ENCODE results near the gene ETS1.

Gene ETS1

DNA sequence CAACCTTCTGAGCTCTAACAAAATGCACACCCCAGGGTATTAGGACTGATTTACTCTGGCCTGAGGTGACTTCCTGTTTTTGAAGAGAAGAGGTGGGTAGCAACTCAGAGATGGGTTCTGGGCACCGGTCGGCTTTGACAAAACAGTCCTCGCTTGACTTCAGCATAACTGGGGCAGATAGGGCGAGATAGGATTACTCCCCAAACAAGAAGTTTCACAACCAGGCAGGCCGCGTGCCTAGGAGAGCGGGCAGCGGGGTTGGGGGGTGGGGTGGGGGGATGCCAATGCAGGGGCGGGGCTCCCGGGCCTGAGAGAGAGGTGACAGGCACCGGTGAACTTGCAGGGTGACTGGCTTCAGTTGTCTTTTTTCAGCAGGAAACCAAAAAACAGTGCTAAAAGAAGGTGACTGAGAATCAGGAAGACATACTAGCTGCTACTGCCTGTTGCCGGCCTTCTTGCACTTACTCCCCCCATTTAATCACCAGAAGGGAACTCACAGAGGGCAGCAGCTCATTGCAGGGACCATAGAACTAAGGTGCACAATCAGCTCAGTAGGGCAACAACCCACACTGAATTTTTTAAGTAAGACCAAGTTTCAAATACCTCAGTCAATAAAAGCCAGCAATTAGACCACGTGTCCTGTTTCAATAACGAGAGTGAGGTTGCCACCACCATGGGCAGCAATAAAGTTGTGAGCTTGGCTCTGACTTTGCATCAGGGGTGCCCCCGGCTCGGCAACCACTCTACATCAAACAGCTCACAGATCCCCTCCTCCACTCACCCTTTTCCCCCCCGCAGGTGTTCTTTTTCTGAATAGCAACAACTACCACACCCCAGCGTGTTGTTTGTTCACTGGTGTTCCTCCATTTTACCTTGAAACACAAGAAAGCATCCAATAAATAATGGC, 37.2 kb upstream of the ETS1 start:
- Mint-ChIP-seq H3K27ac (no peak overlapping the region), H3K4me1 (ENCODE audit: low read depth) (peaks cover 25% of the 10 kb centered on the region), H3K9me3 (no peaks in the 10 kb centered on the region), H3K27me3 (peaks cover 13% of the 10 kb centered on the region), H3K4me3 (no peak overlapping the region), H3K36me3 (ENCODE audit: low read depth) (no peaks in the 10 kb centered on the region)
- intact Hi-C loops (cut with micrococcal nuclease) = loop anchor here (5.0 to 10.0 kb wide), 2 partner anchors 102 to 590 kb away; no protein-coding TSS in a partner anchor

DNA sequence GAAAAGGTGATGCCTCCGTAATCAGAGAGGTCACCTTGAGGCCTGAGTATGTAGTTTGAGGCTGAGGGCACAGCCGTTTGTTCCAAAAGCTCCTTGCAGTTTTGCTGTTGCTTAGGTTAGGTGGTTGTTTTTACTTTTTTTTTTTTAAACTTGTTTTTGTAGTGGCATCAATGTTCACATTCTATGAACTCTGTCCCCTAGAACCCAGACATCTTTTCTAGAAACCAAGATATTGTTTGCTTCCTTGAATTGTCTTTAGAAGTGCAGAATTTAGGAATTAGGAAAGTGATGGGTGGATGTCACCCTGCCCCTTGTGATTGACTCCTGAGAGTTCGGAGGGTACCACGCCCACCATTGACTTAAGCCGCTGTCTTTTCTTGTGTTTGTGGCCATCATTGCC, 35.7 kb upstream of the ETS1 start:
- no peaks in the 10 kb centered on the region for H3K9me3 Mint-ChIP-seq
- H3K4me3 Mint-ChIP-seq = no peak overlapping the region
- peaks cover 18% of the 10 kb centered on the region for H3K27me3 Mint-ChIP-seq
- intact Hi-C loops (cut with micrococcal nuclease) = loop anchor here (10.0 kb wide), 1 partner anchor 588 kb away; no protein-coding TSS in a partner anchor
- no peaks in the 10 kb centered on the region for H3K36me3 Mint-ChIP-seq (ENCODE audit: low read depth)
- peaks cover 25% of the 10 kb centered on the region for H3K4me1 Mint-ChIP-seq (ENCODE audit: low read depth)
- H3K27ac Mint-ChIP-seq = no peak overlapping the region

DNA sequence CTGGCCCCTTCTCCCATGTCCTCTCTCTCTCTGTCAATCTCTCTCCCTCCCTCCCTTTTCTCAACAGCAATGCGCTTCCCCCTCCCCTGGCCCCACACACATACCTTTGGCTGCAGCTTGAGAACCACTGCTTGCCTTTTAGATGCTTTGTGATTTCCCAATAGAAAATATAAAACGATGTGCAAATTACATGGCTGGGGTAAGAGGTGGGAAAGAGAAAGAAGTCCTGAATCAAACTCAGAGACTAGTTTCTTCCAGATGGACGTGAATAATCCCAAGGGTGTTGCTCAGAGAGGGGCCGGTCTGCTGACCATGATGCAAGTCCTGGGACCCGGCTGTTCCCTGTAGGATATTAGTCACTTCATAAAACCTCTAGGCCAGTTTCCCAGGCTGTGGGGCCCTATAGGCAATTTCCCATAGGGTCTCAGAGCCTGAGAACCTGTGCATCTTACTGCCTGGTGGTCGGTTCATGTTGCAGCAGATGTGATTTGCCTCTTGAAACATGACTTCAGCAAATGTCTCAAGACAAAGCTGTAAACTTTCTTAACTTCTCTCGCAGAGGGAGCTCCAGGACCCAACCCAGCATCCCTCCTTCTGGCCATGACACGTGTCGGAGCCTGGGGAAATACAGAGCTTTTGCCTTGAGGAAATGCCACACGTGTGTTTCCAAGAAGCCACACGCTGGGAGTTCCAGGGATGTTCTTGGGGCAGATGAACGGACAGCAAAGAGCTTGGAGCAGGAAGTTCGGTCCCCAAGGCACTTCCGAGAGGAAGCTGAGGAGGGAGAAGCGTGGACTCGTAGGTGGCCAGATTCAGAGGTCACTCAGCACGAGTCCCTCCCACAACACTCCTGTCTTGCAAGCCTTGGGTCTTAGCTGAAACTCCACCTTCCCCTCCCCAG, 34.5 kb upstream of the ETS1 start:
- intact Hi-C loops (cut with micrococcal nuclease) = loop anchor here (10.0 kb wide), 1 partner anchor 587 kb away; no protein-coding TSS in a partner anchor
- H3K9me3 Mint-ChIP-seq = no peaks in the 10 kb centered on the region
- H3K4me1 Mint-ChIP-seq (ENCODE audit: low read depth) = peaks cover 25% of the 10 kb centered on the region
- H3K4me3 Mint-ChIP-seq = no peak overlapping the region
- peaks cover 22% of the 10 kb centered on the region for H3K27me3 Mint-ChIP-seq
- H3K27ac Mint-ChIP-seq = no peak overlapping the region
- H3K36me3 Mint-ChIP-seq (ENCODE audit: low read depth) = no peaks in the 10 kb centered on the region

DNA sequence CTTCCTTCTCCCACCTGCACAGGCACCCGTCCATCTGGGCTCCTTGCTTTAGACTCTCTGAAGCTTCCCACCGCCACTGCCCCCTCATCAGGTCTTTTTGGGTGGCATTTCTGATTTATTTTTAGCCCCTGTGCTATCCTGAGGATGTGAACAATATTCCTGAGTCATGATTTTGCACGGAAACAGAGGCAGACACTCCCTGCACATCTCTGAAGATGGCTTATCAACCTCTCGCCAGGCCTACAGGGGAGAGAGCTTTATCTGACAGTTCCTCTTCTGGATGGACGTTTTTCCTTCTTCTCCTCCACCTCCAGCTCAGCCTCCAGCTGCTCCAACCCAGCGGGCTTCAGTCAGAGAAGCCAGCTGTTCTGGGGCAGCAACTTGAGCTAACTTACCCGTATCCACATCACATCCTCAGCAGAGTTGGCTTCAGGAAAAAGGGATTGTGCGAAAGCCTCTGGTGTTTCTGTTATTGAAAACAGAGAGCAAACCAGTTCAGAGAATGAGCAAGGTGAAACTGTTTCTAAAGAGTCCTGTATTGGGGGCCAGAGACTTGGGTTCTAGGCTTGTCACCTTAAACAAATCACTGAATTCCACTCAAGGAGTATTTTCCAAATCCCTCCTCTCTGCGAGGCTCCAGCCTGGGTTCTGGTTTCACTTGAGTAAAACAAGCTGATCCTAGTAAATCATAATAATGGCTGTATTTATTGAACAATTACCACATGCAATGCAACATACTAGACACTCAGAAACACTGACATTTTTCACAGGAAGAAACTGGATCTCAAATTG, 33.1 kb upstream of the ETS1 start:
- H3K27me3 Mint-ChIP-seq = peaks cover 22% of the 10 kb centered on the region
- intact Hi-C loops (cut with micrococcal nuclease) = loop anchor here (10.0 kb wide), 1 partner anchor 586 kb away; no protein-coding TSS in a partner anchor
- no peak overlapping the region for H3K4me3 Mint-ChIP-seq
- H3K27ac Mint-ChIP-seq = no peak overlapping the region
- H3K9me3 Mint-ChIP-seq = no peaks in the 10 kb centered on the region
- peaks cover 23% of the 10 kb centered on the region for H3K4me1 Mint-ChIP-seq (ENCODE audit: low read depth)
- no peaks in the 10 kb centered on the region for H3K36me3 Mint-ChIP-seq (ENCODE audit: low read depth)

DNA sequence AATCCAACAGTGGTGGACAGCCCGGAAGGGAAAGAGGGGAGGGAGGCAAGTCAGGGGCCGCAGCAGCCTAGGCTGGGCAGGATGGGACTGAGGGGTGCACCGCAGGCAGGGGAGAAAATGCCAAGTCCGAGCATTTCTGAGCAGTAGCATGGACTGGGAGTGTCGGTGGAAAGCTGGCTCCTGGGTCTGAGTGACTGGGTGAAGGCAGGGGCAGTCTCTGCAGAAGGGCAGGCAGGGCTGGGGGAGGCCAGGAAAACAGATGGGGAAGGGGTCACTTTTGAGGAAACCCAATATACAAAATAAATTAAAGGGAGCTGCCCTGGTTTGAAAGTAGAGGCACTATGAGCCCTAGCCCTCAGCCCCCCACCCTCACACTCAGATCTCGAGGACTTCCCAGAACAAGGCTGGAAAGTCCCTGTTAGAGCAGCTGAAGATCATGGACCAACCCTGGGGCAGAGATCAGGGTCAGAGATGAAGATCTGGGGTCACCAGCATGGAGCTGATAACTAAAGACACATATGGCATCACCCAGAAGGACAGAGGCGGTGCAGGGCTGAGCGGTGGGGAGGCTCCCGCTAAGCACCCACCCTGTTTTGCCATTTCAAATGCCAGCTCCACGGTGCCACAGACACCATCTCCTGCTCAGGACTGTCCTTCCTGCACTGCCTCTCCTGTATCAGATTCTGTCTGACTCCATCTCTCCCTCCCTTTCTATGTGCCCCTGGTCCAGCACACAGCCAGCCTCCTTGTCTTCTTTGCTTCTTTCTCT, 32.4 kb upstream of the ETS1 start:
- H3K27ac Mint-ChIP-seq = no peak overlapping the region
- intact Hi-C loops (cut with micrococcal nuclease) = loop anchor here (10.0 kb wide), 1 partner anchor 585 kb away; no protein-coding TSS in a partner anchor
- H3K4me1 Mint-ChIP-seq (ENCODE audit: low read depth) = peaks cover 15% of the 10 kb centered on the region
- no peaks in the 10 kb centered on the region for H3K9me3 Mint-ChIP-seq
- no peaks in the 10 kb centered on the region for H3K36me3 Mint-ChIP-seq (ENCODE audit: low read depth)
- H3K4me3 Mint-ChIP-seq = no peak overlapping the region
- peaks cover 24% of the 10 kb centered on the region for H3K27me3 Mint-ChIP-seq

DNA sequence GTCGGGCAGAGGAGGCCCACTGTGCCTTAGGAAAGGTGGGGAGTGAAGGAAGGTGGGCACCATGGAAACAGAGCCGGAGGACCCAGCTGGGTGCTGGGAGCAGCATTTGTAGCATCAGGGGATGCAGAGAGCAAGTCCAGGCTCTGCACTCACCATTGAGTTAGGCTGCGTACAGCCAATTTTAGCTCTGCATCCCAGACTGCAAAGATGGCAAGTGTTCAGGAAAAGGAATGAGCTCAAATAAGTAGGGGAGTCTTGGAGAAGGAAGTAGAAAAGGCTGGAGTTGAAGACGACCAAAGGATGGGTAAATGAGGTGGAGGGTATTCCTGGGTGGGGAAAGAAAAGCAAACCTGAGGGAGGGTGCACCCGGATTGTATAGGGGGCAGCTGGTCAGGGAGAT, 31.6 kb upstream of the ETS1 start:
- H3K36me3 Mint-ChIP-seq (ENCODE audit: low read depth) = no peaks in the 10 kb centered on the region
- no peak overlapping the region for H3K4me3 Mint-ChIP-seq
- no peaks in the 10 kb centered on the region for H3K9me3 Mint-ChIP-seq
- intact Hi-C loops (cut with micrococcal nuclease) = no loop called here
- H3K4me1 Mint-ChIP-seq (ENCODE audit: low read depth) = peaks cover 8% of the 10 kb centered on the region
- H3K27ac Mint-ChIP-seq = no peak overlapping the region
- H3K27me3 Mint-ChIP-seq = peaks cover 22% of the 10 kb centered on the region

DNA sequence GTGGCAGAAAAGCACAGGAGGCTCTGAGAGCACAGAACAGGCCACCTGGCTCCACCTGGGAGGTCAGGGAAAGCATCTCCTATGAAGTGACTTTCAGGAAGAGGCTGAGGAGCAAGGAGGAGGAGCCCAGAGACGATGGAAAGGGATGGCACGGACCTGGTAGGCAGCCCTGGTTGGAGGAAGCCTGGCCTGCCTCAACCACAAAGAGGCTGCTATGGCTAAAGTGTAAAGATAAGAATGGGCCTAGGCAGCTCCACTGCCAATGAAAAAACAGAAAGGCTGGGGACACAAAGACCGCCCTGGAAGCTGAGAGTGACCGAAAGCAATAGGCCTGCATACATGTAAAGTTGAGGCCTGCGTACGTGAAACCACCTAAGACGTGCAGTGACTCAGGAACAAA, 31.2 kb upstream of the ETS1 start:
- H3K27me3 Mint-ChIP-seq = peaks cover 22% of the 10 kb centered on the region
- no peaks in the 10 kb centered on the region for H3K9me3 Mint-ChIP-seq
- intact Hi-C loops (cut with micrococcal nuclease) = no loop called here
- peaks cover 8% of the 10 kb centered on the region for H3K4me1 Mint-ChIP-seq (ENCODE audit: low read depth)
- no peaks in the 10 kb centered on the region for H3K36me3 Mint-ChIP-seq (ENCODE audit: low read depth)
- H3K4me3 Mint-ChIP-seq = no peak overlapping the region
- no peak overlapping the region for H3K27ac Mint-ChIP-seq

DNA sequence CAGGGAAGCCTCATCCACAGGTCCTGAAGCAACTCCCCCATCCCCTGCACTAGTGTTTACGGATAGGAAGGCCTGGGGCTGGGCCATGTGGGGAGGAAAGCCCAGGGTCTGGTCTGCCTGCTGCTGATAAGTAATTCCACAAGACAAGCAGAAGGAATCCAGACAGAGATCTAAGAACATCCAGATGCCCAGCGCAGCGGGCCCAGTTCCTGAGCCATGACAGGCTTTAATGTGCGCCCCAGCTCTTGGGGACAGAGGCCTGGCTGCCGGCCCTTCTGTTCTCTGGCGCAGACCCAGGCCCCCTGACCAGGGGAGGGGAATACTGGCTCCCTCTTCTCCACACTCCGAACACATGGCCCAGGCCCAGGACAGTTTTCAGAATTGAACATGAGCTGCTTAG, 28.8 kb upstream of the ETS1 start:
- Mint-ChIP-seq H3K27ac (no peak overlapping the region), H3K36me3 (ENCODE audit: low read depth) (no peaks in the 10 kb centered on the region)
- intact Hi-C loops (cut with micrococcal nuclease) = no loop called here

DNA sequence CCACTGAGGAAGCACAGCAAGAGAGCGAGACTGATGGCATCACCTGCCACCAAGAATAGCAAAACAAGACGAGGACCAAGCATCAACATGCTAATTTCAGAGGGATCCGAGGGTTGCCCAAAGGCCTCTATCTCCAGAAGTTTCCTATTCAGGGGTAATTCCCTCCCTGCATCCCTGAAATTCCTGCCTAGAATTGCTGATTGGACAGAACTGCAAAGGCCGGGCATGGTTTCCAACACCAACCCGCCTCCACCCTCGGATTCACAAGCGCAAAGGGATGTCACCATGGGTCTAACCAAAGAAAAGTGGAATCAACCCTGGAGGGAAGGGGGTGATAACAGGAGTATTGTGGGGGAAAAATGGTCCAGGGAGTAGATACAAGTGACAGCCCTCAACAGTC, 28.3 kb upstream of the ETS1 start:
- Mint-ChIP-seq H3K36me3 (ENCODE audit: low read depth) (no peaks in the 10 kb centered on the region), H3K4me3 (no peak overlapping the region), H3K27ac (no peak overlapping the region), H3K4me1 (ENCODE audit: low read depth) (peaks cover 8% of the 10 kb centered on the region), H3K9me3 (no peaks in the 10 kb centered on the region), H3K27me3 (peaks cover 27% of the 10 kb centered on the region)
- intact Hi-C loops (cut with micrococcal nuclease) = no loop called here

More for the DNA sequence above, 28.8 kb upstream of the ETS1 start:
- Mint-ChIP-seq H3K4me3 (no peak overlapping the region), H3K27me3 (peaks cover 23% of the 10 kb centered on the region), H3K4me1 (ENCODE audit: low read depth) (peaks cover 8% of the 10 kb centered on the region), H3K9me3 (no peaks in the 10 kb centered on the region)

DNA sequence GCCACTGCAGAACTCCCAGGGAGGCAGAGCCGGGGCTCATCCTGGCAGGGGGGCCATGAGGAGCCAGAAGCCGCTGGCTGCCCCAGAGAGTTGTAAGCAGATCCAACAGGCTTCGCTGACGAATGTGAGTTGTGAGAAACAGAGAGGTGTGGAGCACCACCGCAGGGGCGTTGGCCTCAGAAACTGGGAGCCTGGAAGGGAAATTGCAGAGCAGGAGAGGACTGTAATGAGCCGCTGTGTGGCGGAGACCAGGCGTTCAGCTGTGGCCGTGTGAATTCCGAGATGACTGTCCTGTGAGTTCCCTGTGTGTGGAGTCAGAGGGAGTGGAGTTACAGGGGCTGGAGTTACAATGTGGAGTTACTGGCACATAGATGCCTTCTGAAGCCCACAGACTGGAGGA, 27.7 kb upstream of the ETS1 start:
- Mint-ChIP-seq H3K9me3 (no peaks in the 10 kb centered on the region), H3K4me3 (no peak overlapping the region), H3K27ac (no peak overlapping the region), H3K27me3 (peaks cover 26% of the 10 kb centered on the region), H3K4me1 (ENCODE audit: low read depth) (peaks cover 3% of the 10 kb centered on the region), H3K36me3 (ENCODE audit: low read depth) (no peaks in the 10 kb centered on the region)
- intact Hi-C loops (cut with micrococcal nuclease) = no loop called here

DNA sequence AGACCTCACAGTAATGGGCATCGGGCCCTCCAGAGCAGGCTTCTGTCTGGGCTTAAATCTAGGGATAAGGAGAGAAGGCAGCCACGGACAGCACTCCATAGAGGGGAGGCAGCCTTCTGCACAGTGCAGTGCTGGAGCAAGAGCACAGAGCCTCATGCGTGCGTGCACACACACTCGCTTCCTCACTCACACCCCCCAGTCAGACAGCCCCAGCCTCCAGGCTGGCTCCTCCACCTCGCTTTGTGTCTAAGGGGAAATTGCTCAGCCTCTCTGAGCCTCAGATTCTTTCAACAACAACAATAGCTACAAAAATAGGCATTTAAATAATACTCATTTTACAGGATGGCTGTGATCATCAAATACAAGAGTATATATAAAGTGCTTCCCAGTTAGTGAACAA, 26.7 kb upstream of the ETS1 start:
- peaks cover 22% of the 10 kb centered on the region for H3K27me3 Mint-ChIP-seq

DNA sequence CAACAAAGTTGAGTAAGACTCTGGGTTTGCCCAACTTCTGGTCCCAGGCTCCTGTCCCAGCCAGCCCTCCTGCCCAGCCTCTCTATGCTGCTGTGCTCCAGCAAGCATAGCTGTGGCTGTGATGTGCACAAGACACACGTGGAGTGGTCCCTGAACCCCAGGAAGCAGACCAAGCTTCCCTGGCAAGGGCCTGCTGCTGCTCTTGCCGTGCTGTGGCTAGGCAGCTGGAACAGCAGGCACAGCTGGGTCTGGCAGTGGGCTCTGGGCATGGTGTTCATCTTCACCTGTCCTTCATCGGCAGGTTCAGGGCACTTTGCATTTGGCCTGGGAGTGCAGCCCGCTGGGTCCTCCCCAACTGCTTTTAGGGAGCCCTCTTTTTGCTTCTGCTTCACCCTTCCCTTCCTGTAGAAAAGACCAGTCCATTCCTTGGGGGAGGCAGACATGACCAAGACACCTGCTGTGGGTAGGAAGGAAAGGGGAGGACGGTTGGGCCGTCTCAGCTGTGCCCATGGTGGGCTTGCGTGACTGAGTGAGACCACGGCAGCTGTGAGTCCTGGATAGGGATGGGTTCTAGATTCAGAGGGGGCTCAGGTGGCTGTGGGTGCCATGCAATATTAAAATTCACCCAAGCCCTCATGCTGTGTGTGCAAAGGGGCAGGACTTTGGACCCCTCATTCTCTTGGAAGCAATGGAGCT, 26.1 kb upstream of the ETS1 start:
- intact Hi-C loops (cut with micrococcal nuclease) = no loop called here
- no peaks in the 10 kb centered on the region for H3K36me3 Mint-ChIP-seq (ENCODE audit: low read depth)
- H3K27me3 Mint-ChIP-seq = peaks cover 21% of the 10 kb centered on the region
- no peak overlapping the region for H3K4me3 Mint-ChIP-seq
- no peaks in the 10 kb centered on the region for H3K9me3 Mint-ChIP-seq
- H3K4me1 Mint-ChIP-seq (ENCODE audit: low read depth) = no peaks in the 10 kb centered on the region
- H3K27ac Mint-ChIP-seq = no peak overlapping the region

More for the DNA sequence above, 26.7 kb upstream of the ETS1 start:
- intact Hi-C loops (cut with micrococcal nuclease) = no loop called here
- Mint-ChIP-seq H3K36me3 (ENCODE audit: low read depth) (no peaks in the 10 kb centered on the region), H3K4me3 (no peak overlapping the region), H3K4me1 (ENCODE audit: low read depth) (no peaks in the 10 kb centered on the region), H3K9me3 (no peaks in the 10 kb centered on the region), H3K27ac (no peak overlapping the region)
